Measurements from ENCODE around the gene SRGAP1. TPM values are rescaled to one million over a fixed set of nuclear protein-coding genes. Genes with fewer than 3 reads are reported as not detected.

SRGAP1 gene
- total and polyA plus RNA-seq, 9 of the 15 experiments (the other 6 are each of a cell fraction or from before 2014, with no cell fraction given) = 0.01 to 0.13 (median 0.04) TPM; not detected in 3

GRCh38 chr12:63828867-63829266 is 15.6 kb upstream of the SRGAP1 start:
- H3K4me1 ChIP-seq (replicated peaks in 1 of 2; ENCODE audit: control insufficient read depth in 2 of 2, insufficient read depth in 2 of 2, low read length in 2 of 2) = no peaks in the 10 kb centered on the region
- H3K9me1 ChIP-seq (ENCODE audit: control insufficient read depth, insufficient read depth, low read length) = no peaks in the 10 kb centered on the region
- no peaks in the 10 kb centered on the region for H4K20me1 ChIP-seq (replicated peaks; ENCODE audit: control insufficient read depth, insufficient read depth, low read length)
- no peak overlapping the region for H3K27ac ChIP-seq (ENCODE audit: extremely low read depth, low read depth, low read length)
- H3K9ac ChIP-seq (ENCODE audit: insufficient read depth in 1 of 2, low read depth in 2 of 2, low read length in 2 of 2) = no peak overlapping the region
- no peaks in the 10 kb centered on the region for H3K79me2 ChIP-seq (ENCODE audit: control insufficient read depth, insufficient read depth, low read length)
- WGBS (ENCODE audit: insufficient coverage, low coverage, missing lambda C conversion rate) = 5% methylated on average over 2 of the region's 2 CpGs
- in situ Hi-C loops (cut with MboI) = loop anchor here (25.0 kb wide), 1 partner anchor 558 kb away; the partner anchor contains the start of gene C12orf56
- ATAC-seq (no peak), FAIRE-seq (no peak), DNase-seq (ENCODE audit: extremely low read depth in 1 of 4, low spot score in 3 of 4) (no peak)
- no peaks in the 10 kb centered on the region for H3K27me3 ChIP-seq (ENCODE audit: control insufficient read depth in 2 of 2, insufficient read depth in 2 of 2, low read length in 2 of 2)
- ChIA-PET POLR2A (no interaction called here), CTCF (ENCODE audit: low intra/inter-chr PET ratio) (no interaction called here)
- H3K36me3 ChIP-seq (ENCODE audit: control insufficient read depth, insufficient read depth, low read length) = no peaks in the 10 kb centered on the region
- no peak overlapping the region for H3K4me3 ChIP-seq
- no TSS peak for BruUV-seq (replicated peaks)
- no peak overlapping the region for H2AFZ ChIP-seq (ENCODE audit: low read depth, low read length)
- intact Hi-C loops (cut with micrococcal nuclease) = no loop called here
- H3K9me3 ChIP-seq (replicated peaks; ENCODE audit: control insufficient read depth, insufficient read depth, low read depth, low read length) = no peaks in the 10 kb centered on the region
- H3K4me2 ChIP-seq (ENCODE audit: insufficient read depth, low read length) = no peak overlapping the region
- no peak for TF ChIP-seq STAT5B (CRISPR knock-in tag; IDR thresholded peaks at IDR 0.05)
- no peak for TF ChIP-seq ZNF174 (CRISPR knock-in tag; IDR thresholded peaks at IDR 0.05)
- no peak for TF ChIP-seq PTTG1 (tag; IDR thresholded peaks at IDR 0.05; ENCODE audit: low read depth)
- no peak for TF ChIP-seq ZNF165 (CRISPR knock-in tag; IDR thresholded peaks at IDR 0.05; ENCODE audit: borderline replicate concordance)
- TF ChIP-seq CLOCK (CRISPR knock-in tag; IDR thresholded peaks at IDR 0.05; ENCODE audit: borderline replicate concordance) = no peak
- TF ChIP-seq FOXJ3 (CRISPR knock-in tag; IDR thresholded peaks at IDR 0.05) = no peak
- no peak for TF ChIP-seq CREBBP (IDR thresholded peaks at IDR 0.05; ENCODE audit: low read depth, low read length)
- no peak for TF ChIP-seq KLF13 (tag; IDR thresholded peaks at IDR 0.05; ENCODE audit: borderline replicate concordance, low read depth)
- no peak for TF ChIP-seq KLF6 (CRISPR knock-in tag; IDR thresholded peaks at IDR 0.05; ENCODE audit: borderline replicate concordance)
- TF ChIP-seq MAZ (CRISPR knock-in tag; conservative IDR thresholded peaks at IDR 0.05 in 1 of 2, IDR thresholded peaks at IDR 0.05 in 1 of 2) = no peak
- no peak for TF ChIP-seq CUX1 (CRISPR knock-in tag; IDR thresholded peaks at IDR 0.05)
- no peak for TF ChIP-seq ZFP36 (IDR thresholded peaks at IDR 0.05; ENCODE audit: low read depth, low read length, partially characterized antibody)
- no peak for TF ChIP-seq ATF7 (IDR thresholded peaks at IDR 0.05)
- TF ChIP-seq USF1 (CRISPR knock-in tag; IDR thresholded peaks at IDR 0.05) = no peak
- TF ChIP-seq ZNF75A (CRISPR knock-in tag; IDR thresholded peaks at IDR 0.05) = no peak

Measured in K562 (cell line).